HG02885 (cell line): ENCODE results near the gene MICU1.
A peak's percentile ranks its signal among the peaks of the same experiment; 100 is the strongest.
"Not testable (repeated sequence)": the region's sequence is repeated elsewhere in the genome, so short reads cannot be mapped to it uniquely, and the experiment has no call there.

Experiments
- ATAC-seq: cut with Tn5 transposase; IDR thresholded peaks from one replicate; pipeline ENCODE4 v1.9.1; 2021; ENCODE audit warnings: mild to moderate bottlenecking; ENCODE audit not compliant: unreplicated experiment, poor library complexity

Gene MICU1

DNA sequence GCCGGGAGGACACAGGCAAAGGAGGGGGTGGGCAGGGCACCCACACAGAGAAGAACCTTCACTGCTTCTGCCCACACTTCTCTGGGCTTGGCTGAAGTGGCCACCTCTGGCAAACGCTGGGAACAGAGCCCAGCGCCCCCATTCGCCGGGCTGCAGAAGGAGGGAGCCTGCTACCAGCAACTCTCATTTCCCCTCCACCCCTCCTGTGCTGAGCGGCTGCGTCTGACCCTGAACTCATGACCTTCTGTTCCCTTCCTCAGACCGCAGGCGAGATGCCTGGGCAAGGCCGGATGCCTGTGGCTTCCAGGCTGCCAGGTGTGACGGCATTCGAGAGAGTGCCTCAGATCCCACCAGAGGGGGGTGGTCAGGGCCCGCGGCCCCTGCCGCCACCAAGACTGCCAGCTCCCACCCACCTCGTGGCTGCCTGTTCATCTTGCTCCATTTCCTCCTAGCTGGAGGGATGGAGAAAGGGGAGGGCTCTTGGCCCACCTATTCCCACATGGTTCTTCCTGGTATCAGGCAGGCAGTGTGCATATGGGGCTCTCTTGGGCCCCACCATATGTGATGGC, 291.0 kb downstream of the MICU1 start:
- ATAC-seq = peak; percentile 69

DNA sequence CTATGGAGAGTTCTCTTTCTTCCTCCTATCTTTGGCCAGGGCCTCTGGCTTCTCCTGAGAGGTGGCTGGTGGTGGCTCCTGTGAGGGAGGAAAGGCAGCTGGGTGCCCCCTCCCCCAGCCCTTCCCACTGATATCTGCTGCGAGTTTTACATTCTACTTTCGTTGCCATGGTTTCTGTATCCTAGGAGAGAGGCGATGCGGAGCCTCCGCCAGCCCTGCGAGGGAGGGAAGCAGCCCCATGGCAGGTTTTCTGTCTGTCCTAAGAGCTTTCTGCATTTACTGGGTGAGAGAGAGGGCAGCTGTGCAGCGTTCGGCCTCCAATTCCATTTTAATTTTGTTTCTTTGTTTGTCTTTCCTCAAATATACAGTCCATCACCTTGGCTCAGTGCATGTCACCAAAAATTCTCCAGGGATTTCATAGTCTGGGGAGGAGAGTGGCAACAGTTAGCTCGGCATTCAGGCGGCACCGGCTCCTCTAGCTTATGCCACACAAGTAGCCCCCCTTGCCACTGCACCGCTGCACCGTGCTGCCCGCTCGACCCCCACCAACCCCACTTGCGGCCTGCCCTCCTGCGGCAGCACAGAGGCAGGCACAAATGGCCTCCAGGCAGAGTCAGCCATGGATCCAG, 291.6 kb downstream of the MICU1 start:
- ATAC-seq = no peak

DNA sequence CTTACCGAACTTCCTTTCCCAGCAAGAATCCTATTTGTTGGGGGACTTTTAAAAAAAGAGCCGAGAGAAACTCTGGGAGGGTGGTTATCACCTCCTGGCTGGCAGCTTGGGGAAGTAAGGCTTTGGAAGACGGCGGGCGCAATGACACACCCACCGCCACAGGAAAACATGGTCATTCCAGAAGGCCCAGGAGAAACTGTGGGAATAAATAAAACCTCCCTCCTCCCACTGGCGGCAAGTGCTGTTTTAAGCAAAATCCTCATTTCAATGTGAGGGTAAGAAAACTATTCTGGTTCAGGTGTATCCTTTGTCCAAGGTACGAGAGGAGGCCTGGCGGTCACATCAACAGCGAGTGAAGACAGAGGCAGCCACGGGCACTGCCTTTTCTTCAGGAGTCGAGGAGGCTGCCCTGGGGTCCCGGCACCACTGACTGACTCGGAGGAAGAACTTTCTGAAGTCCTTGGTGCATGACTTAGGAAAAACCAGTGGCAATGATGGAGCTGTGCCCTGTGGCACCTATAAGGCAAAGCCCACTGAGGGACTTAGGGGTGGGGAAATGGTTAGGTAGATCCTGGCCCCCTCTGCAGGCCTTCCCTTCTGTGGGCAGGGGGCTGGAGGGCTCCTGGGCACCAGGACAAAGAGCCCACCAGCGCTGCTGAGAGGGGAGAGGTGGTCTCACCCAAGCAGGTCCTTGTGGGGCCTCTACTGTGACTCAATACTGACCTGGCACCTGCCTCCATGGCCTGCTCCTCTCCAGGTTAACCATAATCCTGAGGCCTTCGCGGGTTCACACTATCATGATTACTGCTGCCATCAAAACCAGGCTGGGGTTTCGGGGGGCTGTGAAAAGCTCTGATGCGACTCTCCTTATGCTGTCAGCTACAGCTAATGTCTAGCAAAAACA, 292.5 kb downstream of the MICU1 start:
- no peak for ATAC-seq

DNA sequence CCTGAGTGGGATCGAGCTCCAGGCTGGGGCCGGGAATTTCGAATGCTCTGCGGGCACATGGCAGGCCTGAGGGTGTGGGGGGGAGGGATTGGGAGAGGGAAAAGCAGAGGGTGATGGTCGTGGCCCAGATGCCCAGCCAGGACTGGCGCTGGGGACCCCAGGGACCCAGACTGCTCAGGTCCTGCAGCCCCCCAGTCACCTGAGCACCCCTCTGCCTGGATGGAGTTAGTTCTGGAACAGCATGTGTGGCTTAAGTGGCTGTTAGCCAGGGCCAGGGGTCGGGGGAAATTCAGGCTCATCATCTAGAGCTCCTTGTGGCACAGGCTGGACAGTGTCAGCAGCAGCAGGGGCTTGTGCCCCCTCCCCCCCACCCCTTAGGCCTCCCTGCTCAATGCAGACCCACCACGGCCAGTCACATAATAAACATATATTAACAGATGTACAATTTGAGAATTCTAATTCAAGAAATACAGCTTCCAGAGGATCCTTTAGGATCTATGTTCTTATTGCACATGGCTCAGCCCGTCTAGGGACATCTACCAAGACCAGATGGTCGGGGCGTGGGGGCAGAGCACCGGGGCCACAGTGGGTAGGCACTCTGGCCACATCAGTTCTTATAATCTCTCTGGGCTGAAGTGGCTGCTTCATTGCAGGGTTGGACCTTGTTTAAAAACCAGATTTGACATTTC, 293.3 kb downstream of the MICU1 start:
- ATAC-seq = no peak

DNA sequence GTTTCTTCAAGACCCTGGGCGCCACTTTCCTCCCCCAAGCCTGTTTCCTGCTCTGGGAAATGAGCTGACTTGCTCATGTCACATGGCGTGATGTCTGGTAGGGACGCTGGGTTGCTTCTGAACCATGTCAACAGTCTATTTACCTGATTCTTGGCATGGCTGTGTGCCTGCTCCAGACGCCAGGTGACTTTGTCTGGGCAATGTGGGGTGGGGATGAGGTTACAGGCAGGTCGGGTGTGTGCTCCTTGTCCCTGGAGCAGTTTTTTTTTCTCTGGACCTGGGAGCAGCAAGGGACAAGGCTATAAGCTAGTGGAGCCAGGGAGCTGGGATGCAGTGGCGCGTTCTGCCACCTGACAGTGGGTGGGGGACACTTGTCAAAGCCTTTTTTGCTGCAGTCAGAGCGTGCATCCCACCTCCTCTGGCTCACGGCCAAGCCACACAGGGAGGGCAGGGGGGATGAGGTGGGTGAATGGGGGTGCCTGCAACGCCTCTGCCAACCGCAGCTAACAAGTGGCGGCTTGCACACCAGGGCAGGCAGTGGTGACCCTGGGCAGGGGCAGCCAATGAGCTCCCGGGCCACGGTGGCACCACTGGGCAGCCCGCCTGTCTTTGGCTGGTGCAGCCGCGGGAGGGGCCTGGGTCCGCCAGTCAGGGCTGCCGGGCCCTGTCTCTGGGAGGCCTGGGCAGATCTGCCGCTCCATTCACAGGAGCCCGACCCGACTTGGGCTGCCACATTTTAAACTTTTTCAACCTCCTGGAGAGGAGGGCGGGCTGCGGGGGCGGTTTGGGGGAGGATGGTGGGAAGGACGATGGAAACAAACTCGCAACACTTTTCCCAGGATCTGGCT, 294.1 kb downstream of the MICU1 start:
- peak; percentile 31 for ATAC-seq

DNA sequence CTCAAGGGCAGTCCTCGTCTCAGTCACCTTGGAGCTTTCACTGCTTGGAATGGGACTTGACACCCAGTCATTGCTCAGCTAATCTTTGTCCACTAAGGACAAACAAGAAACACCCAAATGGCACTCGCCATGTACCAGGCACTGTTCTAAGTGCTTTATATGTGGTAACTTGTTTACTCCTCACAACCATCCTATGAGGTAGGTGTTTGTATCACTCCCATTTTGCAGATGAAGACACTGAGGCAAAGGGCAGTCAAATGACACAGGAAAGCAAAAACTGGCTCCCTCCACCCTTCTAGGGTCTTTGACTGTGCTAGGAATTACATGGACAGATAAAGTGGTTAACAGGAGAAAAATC, 295.8 kb downstream of the MICU1 start:
- no peak for ATAC-seq

DNA sequence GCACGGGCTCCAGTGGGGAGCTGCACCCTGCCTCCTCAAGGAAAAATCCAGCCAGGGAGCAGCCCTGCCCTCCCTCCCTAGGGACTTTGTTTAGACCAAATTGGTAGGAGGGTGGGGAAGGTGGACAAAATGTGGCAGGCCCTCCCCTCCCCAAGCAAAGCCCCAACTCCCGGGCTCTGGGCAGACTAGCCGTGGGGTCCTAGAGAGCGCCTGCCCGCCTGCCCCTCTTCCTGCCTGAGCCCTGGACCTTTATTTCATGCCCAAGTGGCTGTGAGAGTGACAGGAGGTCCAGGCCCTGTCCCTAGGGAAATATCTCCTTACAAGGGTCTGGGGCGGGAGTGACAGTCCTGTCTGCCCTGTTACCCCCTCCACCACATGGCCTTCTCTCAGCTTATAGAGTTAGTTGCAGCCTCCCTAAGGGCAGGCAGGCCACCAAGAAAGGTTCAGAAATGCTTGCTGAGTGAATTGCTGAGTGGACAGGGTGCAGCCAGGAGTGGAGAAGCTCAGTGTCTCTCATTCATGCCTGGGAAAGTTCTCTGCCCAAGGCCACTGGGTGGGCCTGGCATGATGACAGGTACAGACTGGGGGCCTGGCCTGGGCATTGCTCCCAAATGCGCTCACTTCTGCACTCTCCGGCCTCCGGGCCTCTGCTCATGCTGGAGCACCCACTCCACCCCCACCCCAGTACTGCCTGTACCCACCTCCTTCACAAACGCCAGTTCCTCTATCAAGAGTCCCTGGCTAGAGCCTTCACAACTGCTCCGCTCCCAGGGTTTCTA, 296.4 kb downstream of the MICU1 start:
- no peak for ATAC-seq

DNA sequence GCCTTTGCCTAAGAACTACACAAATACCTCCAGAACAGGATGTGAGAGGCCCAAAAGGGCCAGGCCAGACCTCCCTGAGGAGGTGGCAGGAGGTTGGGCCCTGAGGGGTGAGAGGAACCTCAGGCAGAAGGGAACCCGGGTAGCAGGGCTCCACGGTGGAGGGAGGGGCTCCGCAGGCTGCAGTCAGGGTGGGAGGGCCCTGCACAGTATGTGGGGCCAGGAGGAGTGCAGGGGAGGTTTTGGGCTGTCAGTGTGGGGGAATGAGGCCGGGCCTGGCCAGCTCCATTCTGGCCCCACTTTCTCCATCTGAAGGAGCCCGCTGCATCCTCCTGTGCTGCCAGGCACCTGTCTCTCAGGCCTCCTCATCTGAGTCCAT, 297.1 kb downstream of the MICU1 start:
- ATAC-seq = no peak

DNA sequence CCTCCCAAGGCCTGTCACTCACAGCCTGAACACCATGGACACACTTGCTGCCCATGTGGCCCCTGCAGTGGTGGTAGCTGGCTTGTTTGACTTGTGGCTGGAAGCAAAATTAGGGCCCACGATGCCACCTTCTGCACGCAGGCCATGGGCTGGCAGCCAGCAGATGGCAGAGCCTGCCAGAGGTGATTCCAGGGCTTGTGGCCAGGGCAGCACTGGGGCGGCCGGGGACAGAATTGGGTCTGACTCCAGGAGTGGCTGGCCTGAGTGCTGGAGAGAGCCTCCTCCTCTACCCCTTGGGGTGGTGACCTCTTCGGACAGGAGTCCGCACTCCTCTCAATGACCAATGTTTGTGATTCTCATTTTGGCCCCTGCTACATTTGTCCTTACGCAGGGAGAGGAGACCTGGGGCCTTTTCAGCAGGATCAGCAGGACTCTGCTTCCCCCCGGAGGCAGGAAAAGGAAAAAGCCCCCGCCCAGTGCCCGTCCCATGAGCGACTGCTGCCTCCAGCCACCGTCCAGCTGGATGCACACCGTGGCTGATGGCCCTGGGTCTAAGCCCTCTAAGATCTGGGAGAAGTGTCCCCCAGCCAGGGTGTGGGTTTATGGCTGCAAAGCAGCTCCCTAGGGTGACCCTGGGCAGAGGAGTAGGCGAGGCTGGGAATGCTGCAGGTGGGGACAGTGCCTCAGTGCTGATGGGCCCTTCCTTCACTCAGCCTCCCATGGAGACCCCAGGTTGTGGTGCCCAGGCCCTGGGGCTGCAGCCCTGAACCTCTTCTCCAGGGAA, 297.6 kb downstream of the MICU1 start:
- no peak for ATAC-seq

DNA sequence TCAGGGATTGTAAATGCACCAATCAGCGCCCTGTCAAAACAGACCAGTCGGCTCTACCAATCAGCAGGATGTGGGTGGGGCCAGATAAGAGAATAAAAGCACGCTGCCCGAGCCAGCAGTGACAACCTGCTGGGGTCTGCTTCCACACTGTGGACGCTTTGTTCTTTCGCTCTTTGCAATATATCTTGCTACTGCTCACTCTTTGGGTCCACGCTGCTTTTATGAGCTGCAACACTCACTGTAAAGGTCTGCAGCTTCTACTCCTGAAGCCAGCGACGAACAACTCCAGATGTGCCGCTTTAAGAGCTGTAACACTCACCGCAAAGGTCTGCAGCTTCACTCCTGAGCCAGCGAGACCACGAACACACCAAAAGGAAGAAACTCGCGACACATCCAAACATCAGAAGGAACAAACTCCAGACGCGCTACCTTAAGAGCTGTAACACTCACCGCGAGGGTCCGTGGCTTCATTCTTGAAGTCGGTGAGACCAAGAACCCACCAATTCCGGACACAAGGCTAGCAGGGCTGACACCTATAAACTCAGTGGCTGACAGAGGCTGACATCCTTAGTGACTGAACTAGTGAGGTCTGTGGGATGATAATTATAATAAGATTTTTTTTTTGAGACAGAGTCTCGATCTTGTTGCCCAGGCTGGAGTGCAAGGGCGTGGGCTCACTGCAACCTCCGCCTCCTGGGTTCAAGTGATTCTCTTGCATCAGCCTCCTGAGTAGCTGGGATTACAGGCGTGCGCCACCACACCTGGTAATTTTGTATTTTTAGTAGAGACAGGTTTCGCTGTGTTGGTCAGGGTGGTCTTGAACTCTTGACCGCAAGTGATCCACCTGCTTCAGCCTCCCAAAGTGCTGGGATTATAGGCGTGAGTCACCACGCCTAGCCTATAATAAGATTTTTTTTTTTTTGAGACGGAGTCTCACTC, 298.9 kb downstream of the MICU1 start:
- not testable (repeated sequence) for ATAC-seq

DNA sequence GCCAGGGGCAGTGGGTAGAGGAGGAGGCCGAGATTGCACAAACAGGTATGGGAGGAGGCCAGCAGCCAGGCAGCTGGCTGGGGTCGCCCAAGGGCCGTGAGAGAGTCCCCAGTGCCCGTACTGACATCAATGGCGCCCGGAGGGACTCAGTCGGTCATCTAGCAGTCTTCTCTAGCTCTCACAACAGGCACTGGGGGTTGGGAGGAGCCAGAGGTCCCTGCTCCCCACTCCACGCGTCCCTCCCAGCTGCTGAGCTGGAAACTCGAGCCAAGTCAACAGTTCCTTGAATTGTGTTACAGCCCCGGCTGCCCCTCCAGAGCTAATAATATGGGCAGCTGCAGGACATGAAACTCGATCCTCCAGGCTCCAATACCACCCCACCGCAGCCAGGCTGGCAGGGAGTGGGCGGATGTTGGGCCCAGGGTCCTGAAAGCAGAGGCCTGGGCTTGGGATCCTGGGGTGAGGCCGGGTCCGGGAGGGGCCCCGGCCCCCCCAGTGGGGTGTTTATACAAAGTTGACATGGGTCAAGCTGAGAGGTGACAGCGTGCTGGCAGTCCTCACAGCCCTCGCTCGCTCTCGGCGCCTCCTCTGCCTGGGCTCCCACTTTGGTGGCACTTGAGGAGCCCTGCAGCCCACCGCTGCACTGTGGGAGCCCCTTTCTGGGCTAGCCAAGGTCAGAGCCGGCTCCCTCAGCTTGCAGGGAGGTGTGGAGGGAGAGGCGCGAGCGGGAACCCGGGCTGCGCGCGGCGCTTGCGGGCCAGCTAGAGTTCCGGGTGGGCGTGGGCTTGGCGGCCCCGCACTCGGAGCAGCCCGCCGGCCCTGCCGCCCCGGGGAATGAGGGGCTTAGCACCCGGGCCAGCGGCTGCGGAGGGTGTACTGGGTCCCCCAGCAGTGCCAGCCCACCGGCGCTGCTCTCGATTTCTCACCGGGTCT, 300.4 kb downstream of the MICU1 start:
- ATAC-seq = not testable (repeated sequence)

DNA sequence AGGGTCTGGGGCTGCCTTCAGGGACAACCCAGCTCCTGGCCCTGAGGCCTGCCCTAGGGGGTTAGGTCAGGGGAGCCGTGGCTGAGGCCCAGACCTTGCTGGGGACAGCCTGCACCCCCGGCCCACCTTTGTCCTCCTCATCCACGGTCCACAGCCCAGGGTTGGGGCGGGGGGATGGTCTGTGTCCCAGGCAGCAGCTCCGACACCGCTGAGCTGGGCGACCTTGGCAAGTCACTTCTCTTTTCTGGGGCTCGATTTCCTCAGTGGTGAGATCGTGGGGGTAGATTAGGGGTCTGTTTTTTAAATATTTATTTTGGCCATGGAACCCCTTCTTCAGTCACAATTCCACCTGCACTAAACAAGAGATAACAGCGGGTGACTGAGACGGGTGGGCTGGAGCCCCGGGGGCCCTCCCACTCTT, 302.1 kb downstream of the MICU1 start:
- ATAC-seq = no peak

DNA sequence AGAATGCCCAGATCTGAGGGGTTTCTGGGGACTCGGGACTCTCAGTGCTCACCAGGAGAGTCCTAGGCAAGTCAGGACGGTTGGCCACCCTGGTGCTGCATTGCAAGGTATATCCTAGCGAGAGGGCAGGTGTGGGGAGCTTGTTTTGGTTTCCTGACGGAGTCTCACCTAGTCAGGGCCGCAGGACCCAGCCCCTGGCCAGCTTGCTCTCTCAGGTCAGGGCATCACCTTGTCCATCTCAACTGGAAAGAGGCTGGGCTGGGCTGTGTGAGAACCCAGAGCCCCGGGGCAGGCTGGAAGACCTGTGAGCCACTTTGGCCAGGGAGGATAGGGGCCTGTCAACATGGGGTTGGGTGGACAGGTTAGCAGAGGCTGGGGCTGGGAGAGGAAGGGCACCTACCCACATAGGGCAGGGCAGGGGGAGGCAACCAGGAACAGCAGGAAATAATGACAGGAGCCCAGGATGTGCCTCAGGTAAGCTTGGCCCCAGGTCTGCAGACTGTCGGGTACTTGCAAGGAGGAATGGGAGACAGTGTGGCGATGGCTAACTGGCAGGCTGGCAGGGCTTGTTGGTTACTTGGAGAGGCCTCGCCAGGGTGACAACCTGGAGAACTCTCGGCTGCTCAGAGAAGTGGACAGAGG, 302.6 kb downstream of the MICU1 start:
- ATAC-seq = no peak

DNA sequence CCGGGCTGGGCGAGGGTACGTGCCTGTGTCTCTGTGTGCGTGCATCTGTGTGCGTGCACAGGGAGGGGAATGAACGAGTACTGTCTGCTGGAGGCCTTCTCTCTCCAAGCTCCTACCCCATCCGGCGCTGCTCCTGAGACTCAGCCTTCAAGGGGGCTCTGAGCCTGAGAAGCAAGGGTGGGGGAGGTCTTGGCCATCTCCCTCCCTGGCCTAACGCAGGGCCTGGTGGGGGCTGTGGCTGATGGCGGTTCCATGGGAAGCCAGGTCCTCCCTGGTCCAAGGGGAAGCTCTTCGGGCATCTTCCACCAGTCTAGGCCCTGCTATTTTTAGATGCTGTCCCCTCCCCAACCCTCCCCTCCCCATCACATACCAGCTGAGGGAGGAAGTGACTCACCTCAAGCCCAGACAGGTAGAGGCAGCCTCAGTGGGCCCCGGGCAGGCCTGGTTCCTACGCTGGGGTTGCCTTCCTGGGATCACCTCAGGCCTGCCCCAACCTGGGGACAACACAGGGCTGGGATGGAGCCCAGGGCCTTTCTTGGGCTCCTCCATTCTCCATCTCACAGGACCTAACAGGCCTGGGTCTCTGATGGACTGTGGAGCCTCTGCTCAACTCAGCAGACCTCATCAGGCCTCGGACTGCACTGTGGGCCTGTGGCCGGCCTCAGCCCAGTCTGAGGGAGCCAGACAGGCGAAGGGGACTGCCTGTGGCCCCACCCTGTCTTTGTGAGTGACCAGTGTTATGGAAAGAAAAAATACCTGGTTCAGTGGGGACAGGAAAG, 303.4 kb downstream of the MICU1 start:
- ATAC-seq = no peak

DNA sequence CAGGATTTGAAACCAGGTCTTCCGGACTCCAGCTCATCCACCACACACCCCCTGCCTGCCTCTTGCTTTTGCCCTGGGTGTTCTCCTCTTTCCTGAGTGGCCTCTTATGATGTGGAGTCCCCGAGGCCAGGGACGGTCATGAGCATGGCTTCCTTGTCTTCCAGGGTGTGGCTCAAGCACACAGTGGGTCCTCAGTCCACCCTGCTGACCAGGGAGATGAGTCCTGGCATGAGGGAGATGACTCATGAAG, 303.9 kb downstream of the MICU1 start:
- ATAC-seq = no peak
